A549 (cell line): Measurements from ENCODE around the gene ECHDC1. TPM values are rescaled to one million over a fixed set of nuclear protein-coding genes. Genes with fewer than 3 reads are reported as not detected.

ENCODE experiments used
- ATAC-seq, 2 experiments: fragments of 200-7000 bp in 1 of 2; fragments of >200 bp in 1 of 2; cut with Nextera tagmentation in 1 of 2; cut with Tn5 transposase in 1 of 2; 3 replicates each; pipeline versions ENCODE4 v1.8.0 to v1.9.1; 2018 to 2020; ENCODE audit warnings: mild to moderate bottlenecking in 1 of 2, moderate library complexity in 1 of 2
- CTCF ChIA-PET: fragments of 300-600 bp; sonication (Branson Sonifier 250); formaldehyde crosslinking; extraction: SDS; loops from one replicate; lab custom pipeline; 2021; ENCODE audit warnings: antibody characterized with exemption, inconsistent platforms; lab: Yijun Ruan, JAX
- POLR2A ChIA-PET: fragments of 350-600 bp; formaldehyde crosslinking; extraction: SDS; loops from one replicate; lab custom pipeline; 2021; ENCODE audit warnings: antibody characterized with exemption, inconsistent platforms; lab: Yijun Ruan, JAX
- DNase-seq, 2 experiments: peaks; one replicate each; pipeline versions ENCODE4 v3.0.0 to v3.0.0-alpha.2; 2011 to 2016; ENCODE audit warnings: low read depth in 1 of 2, low spot score in 1 of 2
- FAIRE-seq: peaks from 2 replicates; lab custom pipeline; 2011; peaks lifted over from hg19 to GRCh38; lab: Jason Lieb, UNC
- H3K27ac ChIP-seq, 2 experiments: fragments of >200 bp; sonication (Bioruptor Twin); formaldehyde crosslinking; 3 replicates each; pipeline ENCODE4 v1.5.1; 2016 to 2017
- H3K4me1 ChIP-seq: fragments of >200 bp; sonication (Bioruptor Twin); formaldehyde crosslinking; 3 replicates; pipeline ENCODE4 v1.6.1; 2016
- H3K4me2 ChIP-seq: fragments of >200 bp; sonication (Bioruptor Twin); formaldehyde crosslinking; 3 replicates; pipeline ENCODE4 v1.6.1; 2016
- H3K4me3 ChIP-seq: fragments of >200 bp; sonication (Bioruptor Twin); formaldehyde crosslinking; 3 replicates; pipeline ENCODE4 v1.5.1; 2016
- H3K9me3 ChIP-seq: fragments of >200 bp; sonication (Bioruptor Twin); formaldehyde crosslinking; 3 replicates; pipeline ENCODE4 v1.6.1; 2016
- BHLHE40 ChIP-seq: IDR thresholded peaks from 2 replicates; pipeline ENCODE4 v1.6.1; 2012; ENCODE audit warnings: low read depth, low read length, inconsistent platforms
- CBX2 ChIP-seq: fragments of 200-600 bp; sonication (generic); IDR thresholded peaks from 2 replicates; pipeline ENCODE4 v1.6.1; 2016; ENCODE audit warnings: low read depth, mild to moderate bottlenecking, borderline replicate concordance
- CEBPB ChIP-seq, 2 experiments: fragments of >200 bp in 1 of 2; sonication (Bioruptor Twin) in 1 of 2; formaldehyde crosslinking in 1 of 2; IDR thresholded peaks; 2 replicates each; pipeline ENCODE4 v1.6.1; 2012 to 2016
- CHD4 ChIP-seq: fragments of 200-600 bp; sonication (generic); IDR thresholded peaks from 2 replicates; pipeline ENCODE4 v1.6.1; 2016; ENCODE audit warnings: antibody characterized with exemption, mild to moderate bottlenecking, borderline replicate concordance
- EHMT2 ChIP-seq: fragments of 200-600 bp; sonication (generic); IDR thresholded peaks from 2 replicates; pipeline ENCODE4 v1.6.1; 2016; ENCODE audit warnings: antibody characterized with exemption, low read depth, mild to moderate bottlenecking, moderate library complexity
- FOSB ChIP-seq: fragments of 250-450 bp; sonication (Bioruptor Pico); IDR thresholded peaks from 2 replicates; pipeline ENCODE4 v1.5.0; 2020; ENCODE audit warnings: mild to moderate bottlenecking, moderate library complexity
- FOSL2 ChIP-seq, 2 experiments: fragments of 450-650 bp in 1 of 2; fragments of >200 bp in 1 of 2; sonication (Bioruptor Twin) in 1 of 2; formaldehyde crosslinking; IDR thresholded peaks; 2 replicates each; pipeline versions ENCODE4 v1.5.0 to v1.6.1; 2016 to 2020; ENCODE audit warnings: mild to moderate bottlenecking in 1 of 2, moderate library complexity in 1 of 2
- FOXS1 ChIP-seq: fragments of 250-450 bp; sonication (Bioruptor Pico); IDR thresholded peaks from 2 replicates; pipeline ENCODE4 v1.5.0; 2020; ENCODE audit warnings: mild to moderate bottlenecking, moderate library complexity
- HEYL ChIP-seq: fragments of 250-450 bp; sonication (Bioruptor Pico); IDR thresholded peaks from 2 replicates; pipeline ENCODE4 v1.8.0; 2021; ENCODE audit warnings: mild to moderate bottlenecking, moderate library complexity
- HOXA7 ChIP-seq: fragments of 250-450 bp; sonication (Bioruptor Pico); IDR thresholded peaks from 2 replicates; pipeline ENCODE4 v1.5.0; 2020; ENCODE audit warnings: mild to moderate bottlenecking, moderate library complexity
- HOXB5 ChIP-seq: fragments of 250-450 bp; sonication (Bioruptor Pico); IDR thresholded peaks from 2 replicates; pipeline ENCODE4 v1.5.0; 2020; ENCODE audit warnings: mild to moderate bottlenecking, moderate library complexity
- JUNB ChIP-seq: fragments of >200 bp; sonication (Bioruptor Twin); formaldehyde crosslinking; IDR thresholded peaks from 2 replicates; pipeline ENCODE4 v1.6.1; 2016
- KDM5A ChIP-seq: fragments of 200-600 bp; sonication (generic); IDR thresholded peaks from 2 replicates; pipeline ENCODE4 v1.6.1; 2016; ENCODE audit warnings: antibody characterized with exemption, mild to moderate bottlenecking
- MAZ ChIP-seq: fragments of 150-350 bp; IDR thresholded peaks from 2 replicates; pipeline ENCODE4 v1.6.1; 2014; ENCODE audit warnings: antibody characterized with exemption, low read depth, low read length, borderline replicate concordance
- MYC ChIP-seq: IDR thresholded peaks from 2 replicates; pipeline ENCODE4 v1.6.1; 2012; ENCODE audit warnings: mild to moderate bottlenecking, inconsistent platforms, low read length, improper control_type of control experiment, borderline replicate concordance
- NFE2L2 ChIP-seq: fragments of 150-350 bp; conservative IDR thresholded peaks from 2 replicates; pipeline ENCODE4 v1.6.1; 2014; ENCODE audit warnings: low read length
- NPAS2 ChIP-seq: fragments of 250-450 bp; sonication (Bioruptor Pico); IDR thresholded peaks from 2 replicates; pipeline ENCODE4 v1.8.0; 2022; ENCODE audit warnings: mild to moderate bottlenecking, moderate library complexity, borderline replicate concordance
- PHF8 ChIP-seq: fragments of 200-600 bp; sonication (generic); IDR thresholded peaks from 2 replicates; pipeline ENCODE4 v1.6.1; 2016; ENCODE audit warnings: low read depth, mild to moderate bottlenecking, antibody characterized with exemption, moderate library complexity, borderline replicate concordance
- RCOR1 ChIP-seq: fragments of 150-350 bp; IDR thresholded peaks from 2 replicates; pipeline ENCODE4 v1.6.1; 2014; ENCODE audit warnings: antibody characterized with exemption, low read length, low read depth
- RNF2 ChIP-seq: fragments of 200-600 bp; sonication (generic); IDR thresholded peaks from 2 replicates; pipeline ENCODE4 v1.6.1; 2016; ENCODE audit warnings: low read depth, mild to moderate bottlenecking, antibody characterized with exemption, moderate library complexity, borderline replicate concordance
- SMC3 ChIP-seq: fragments of >200 bp; sonication (Bioruptor Twin); formaldehyde crosslinking; IDR thresholded peaks from 3 replicates; pipeline ENCODE4 v1.6.1; 2018; ENCODE audit warnings: inconsistent platforms
- SREBF2 ChIP-seq: fragments of 450-650 bp; IDR thresholded peaks from 2 replicates; pipeline ENCODE4 v1.6.1; 2014; ENCODE audit warnings: mild to moderate bottlenecking, moderate library complexity
- TFCP2L1 ChIP-seq: fragments of 250-450 bp; sonication (Bioruptor Pico); IDR thresholded peaks from 2 replicates; pipeline ENCODE4 v1.5.0; 2021; ENCODE audit warnings: mild to moderate bottlenecking
- ZFP36 ChIP-seq: fragments of 450-650 bp; IDR thresholded peaks from 2 replicates; pipeline ENCODE4 v1.6.1; 2014; ENCODE audit warnings: borderline replicate concordance; ENCODE audit not compliant: partially characterized antibody
- WGBS: methylation state at CpG from one replicate; pipeline ENCODE4 v1.1.6; 2017; ENCODE audit errors: missing lambda C conversion rate; 5-methylcytosine and 5-hydroxymethylcytosine counted together
- polyA plus RNA-seq, 4 experiments: library from polyadenylated mRNA; depleted of rRNA in 3 of 4; stranded (reverse); fragments of >200 nt; fragmentation: RNase III in 1 of 4; extraction: RNeasy Plus Mini Kit Qiagen cat#74134 plus additional on column Dnase treatment in 1 of 4; gene quantifications; 2 replicates in 3 of 4; 3 replicates in 1 of 4; pipeline ENCODE4 v1.2.3, GENCODE V29; 2011 to 2017
- TF ChIP-seq, protein P1 (sequence below): IDR thresholded peaks from 2 replicates; pipeline ENCODE4 v1.6.1; 2012
- TF ChIP-seq, protein P2 (sequence below): fragments of 250-450 bp; sonication (Bioruptor Pico); IDR thresholded peaks from 2 replicates; pipeline ENCODE4 v1.5.0; 2020; ENCODE audit warnings: low read depth, mild to moderate bottlenecking, moderate library complexity
- TF ChIP-seq, protein P3 (sequence below): fragments of >200 bp; sonication (Bioruptor Twin); formaldehyde crosslinking; IDR thresholded peaks from 2 replicates; pipeline ENCODE4 v1.6.1; 2016

The ECHDC1 gene
- polyA plus RNA-seq, 2 of the 4 experiments (the other 2 are of a cell fraction) = 53.4 to 64.3 TPM

DNA sequence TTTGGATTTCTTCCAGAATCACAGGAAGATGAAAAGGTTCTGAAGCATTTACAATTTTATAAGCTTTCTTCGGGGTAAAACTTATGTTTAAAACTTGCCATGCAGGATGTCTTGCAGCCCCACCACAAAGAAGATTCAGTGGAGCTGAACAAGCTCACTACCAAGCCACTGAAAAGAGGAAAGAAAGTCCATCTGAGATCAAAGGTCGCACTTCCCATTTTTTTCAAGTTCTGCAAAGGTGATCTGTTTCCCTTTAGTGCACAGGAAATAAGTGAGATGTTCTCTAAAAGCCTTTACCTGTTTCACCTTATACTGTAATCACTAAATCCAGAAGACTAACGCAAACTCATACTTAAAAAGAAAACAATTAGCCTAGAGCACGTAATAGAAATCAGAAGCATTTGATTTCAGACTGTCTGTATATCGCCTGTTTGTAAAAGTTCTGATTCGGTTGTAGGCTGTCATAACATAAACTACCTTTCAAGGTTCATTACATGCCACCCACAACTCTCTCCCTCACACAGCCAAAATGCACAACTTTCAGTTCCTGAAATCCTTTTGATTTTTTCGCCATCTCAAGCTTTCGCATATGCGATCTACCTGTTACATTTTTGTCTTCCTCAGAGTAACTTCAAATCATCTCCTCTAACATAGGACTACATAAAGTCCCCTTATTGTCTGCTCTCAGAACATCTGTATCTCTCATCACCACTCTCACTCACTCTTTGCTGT, 1.8 kb downstream of the ECHDC1 start (continued):
- no peak for TF ChIP-seq HOXA7
- TF ChIP-seq PHF8 = no peak
- no peak for TF ChIP-seq HEYL (CRISPR knock-in tag)
- no peak for TF ChIP-seq NFE2L2
- no peak for TF ChIP-seq EHMT2
- no peak for TF ChIP-seq CEBPB (IDR thresholded peaks at IDR 0.05)
- no peak for TF ChIP-seq JUNB

DNA sequence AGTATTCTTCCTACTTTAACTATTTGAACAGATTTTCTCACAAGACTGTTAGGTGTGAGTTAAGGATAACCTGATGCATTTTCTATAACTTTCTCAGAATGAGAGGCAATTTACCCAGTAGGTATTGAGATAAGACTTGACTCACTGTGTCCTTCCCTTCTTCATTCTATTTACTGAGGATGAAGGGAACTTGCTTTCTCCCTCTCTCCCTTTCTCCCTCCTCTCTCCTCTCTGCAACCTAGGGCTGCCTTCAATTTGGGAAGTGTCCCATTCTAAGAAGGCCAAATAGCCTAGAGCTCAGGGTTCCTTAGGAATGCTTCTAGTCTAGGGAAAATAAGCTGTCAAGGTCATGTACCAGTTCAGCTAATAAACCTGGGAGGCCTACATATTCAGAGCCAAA, 3.2 kb downstream of the ECHDC1 start:
- no peak for DNase-seq
- H3K4me1 ChIP-seq = peaks cover 21% of the 10 kb centered on the region; the same call in 2 of the 3 replicates
- no peak overlapping the region for H3K4me2 ChIP-seq
- CTCF ChIA-PET = no interaction called here
- FAIRE-seq = no peak
- no peaks in the 10 kb centered on the region for H3K9me3 ChIP-seq
- no peak overlapping the region for H3K27ac ChIP-seq
- POLR2A ChIA-PET = no interaction called here
- no peak overlapping the region for H3K4me3 ChIP-seq
- no peak for ATAC-seq
- TF ChIP-seq HOXB5 (CRISPR knock-in tag) (no peak), EHMT2 (no peak), NFE2L2 (no peak), SREBF2 (no peak), BHLHE40 (no peak), CBX2 (no peak), ZFP36 (no peak), FOSB (CRISPR knock-in tag) (no peak), CHD4 (no peak), TFCP2L1 (no peak), RCOR1 (no peak), MYC (no peak)
- TF ChIP-seq, protein P1, sequence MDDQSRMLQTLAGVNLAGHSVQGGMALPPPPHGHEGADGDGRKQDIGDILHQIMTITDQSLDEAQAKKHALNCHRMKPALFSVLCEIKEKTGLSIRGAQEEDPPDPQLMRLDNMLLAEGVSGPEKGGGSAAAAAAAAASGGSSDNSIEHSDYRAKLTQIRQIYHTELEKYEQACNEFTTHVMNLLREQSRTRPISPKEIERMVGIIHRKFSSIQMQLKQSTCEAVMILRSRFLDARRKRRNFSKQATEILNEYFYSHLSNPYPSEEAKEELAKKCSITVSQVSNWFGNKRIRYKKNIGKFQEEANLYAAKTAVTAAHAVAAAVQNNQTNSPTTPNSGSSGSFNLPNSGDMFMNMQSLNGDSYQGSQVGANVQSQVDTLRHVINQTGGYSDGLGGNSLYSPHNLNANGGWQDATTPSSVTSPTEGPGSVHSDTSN = no peak

DNA sequence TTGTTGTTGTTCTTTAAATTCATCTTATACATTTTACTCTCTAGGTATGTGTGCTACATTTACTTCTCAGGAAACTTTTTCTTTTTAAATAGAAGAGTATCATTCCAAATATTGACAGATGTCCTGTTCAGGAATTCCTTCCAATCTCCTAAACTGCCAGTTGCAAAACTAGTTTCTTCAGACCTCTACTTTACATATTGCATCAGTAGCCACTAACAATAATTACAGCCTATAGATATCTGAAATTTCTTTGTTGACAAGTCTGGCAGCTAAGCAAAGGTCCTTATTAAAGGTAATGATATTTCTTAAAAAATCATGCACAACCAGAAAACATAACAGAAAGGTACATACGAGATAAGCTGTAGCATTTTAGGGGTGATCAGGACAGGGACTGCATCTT, 4.5 kb downstream of the ECHDC1 start:
- no peak for FAIRE-seq
- CTCF ChIA-PET = no interaction called here
- Histone ChIP-seq H3K4me3 (no peak overlapping the region), H3K9me3 (no peaks in the 10 kb centered on the region), H3K4me1 (peaks cover 18% of the 10 kb centered on the region; the same call in 2 of the 3 replicates), H3K27ac (no peak overlapping the region), H3K4me2 (no peak overlapping the region)
- DNase-seq = no peak
- 76% methylated on average over 1 of the region's 1 CpG for WGBS
- POLR2A ChIA-PET = no interaction called here
- TF ChIP-seq, protein P2, sequence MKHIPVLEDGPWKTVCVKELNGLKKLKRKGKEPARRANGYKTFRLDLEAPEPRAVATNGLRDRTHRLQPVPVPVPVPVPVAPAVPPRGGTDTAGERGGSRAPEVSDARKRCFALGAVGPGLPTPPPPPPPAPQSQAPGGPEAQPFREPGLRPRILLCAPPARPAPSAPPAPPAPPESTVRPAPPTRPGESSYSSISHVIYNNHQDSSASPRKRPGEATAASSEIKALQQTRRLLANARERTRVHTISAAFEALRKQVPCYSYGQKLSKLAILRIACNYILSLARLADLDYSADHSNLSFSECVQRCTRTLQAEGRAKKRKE = no peak
- no peak for TF ChIP-seq FOSL2 (IDR thresholded peaks at IDR 0.05)
- no peak for TF ChIP-seq FOSL2 (CRISPR knock-in tag; IDR thresholded peaks at IDR 0.05)
- TF ChIP-seq MAZ = no peak
- TF ChIP-seq, protein P3, sequence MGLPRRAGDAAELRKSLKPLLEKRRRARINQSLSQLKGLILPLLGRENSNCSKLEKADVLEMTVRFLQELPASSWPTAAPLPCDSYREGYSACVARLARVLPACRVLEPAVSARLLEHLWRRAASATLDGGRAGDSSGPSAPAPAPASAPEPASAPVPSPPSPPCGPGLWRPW = no peak
- no peak for TF ChIP-seq FOXS1 (CRISPR knock-in tag)
- no peak for TF ChIP-seq SMC3
- no peak for TF ChIP-seq RNF2
- TF ChIP-seq KDM5A = no peak
- TF ChIP-seq NPAS2 (CRISPR knock-in tag) = no peak
- ATAC-seq = no peak
